H1 (cell line): ENCODE measurements around the gene DUSP7. TPM values are rescaled to one million over a fixed set of nuclear protein-coding genes. Genes with fewer than 3 reads are reported as not detected.

Experiments used
- CTCF ChIA-PET: fragments of 300-600 bp; sonication (Branson Sonifier 250); formaldehyde crosslinking; loops from one replicate; lab custom pipeline; 2021; ENCODE audit not compliant: partially characterized antibody; lab: Charles Lee
- POLR2A ChIA-PET: fragments of 300-600 bp; sonication (Branson Sonifier 250); formaldehyde crosslinking; loops from one replicate; lab custom pipeline; 2021; ENCODE audit warnings: inconsistent platforms; ENCODE audit not compliant: partially characterized antibody; lab: Charles Lee
- DNase-seq, 2 experiments: peaks; one replicate each; pipeline versions ENCODE4 v3.0.0 to v3.0.0-alpha.2; 2010 to 2022; ENCODE audit warnings: low spot score in 2 of 2, low read depth in 1 of 2, mixed read lengths in 1 of 2
- FAIRE-seq: peaks from 2 replicates; lab custom pipeline; 2011; peaks lifted over from hg19 to GRCh38; lab: Jason Lieb, UNC
- H2AFZ ChIP-seq: 2 replicates; pipeline ENCODE4 v1.8.1; 2012; ENCODE audit warnings: low read length, inconsistent platforms
- H2AK5ac ChIP-seq: 2 replicates; pipeline ENCODE4 v1.6.1; 2013; ENCODE audit warnings: low read depth, low read length
- H2BK120ac ChIP-seq: replicated peaks from 2 replicates; pipeline ENCODE3; 2013; ENCODE audit warnings: low read depth, low read length, inconsistent platforms
- H2BK12ac ChIP-seq: 2 replicates; pipeline ENCODE4 v1.6.1; 2013; ENCODE audit warnings: low read depth, low read length
- H2BK15ac ChIP-seq: 2 replicates; pipeline ENCODE4 v1.6.1; 2013; ENCODE audit warnings: low read length
- H2BK20ac ChIP-seq: 2 replicates; pipeline ENCODE4 v1.6.1; 2013; ENCODE audit warnings: low read length
- H2BK5ac ChIP-seq: 2 replicates; pipeline ENCODE4 v1.6.1; 2013; ENCODE audit warnings: low read depth, low read length
- H3K14ac ChIP-seq: 2 replicates; pipeline ENCODE4 v1.6.1; 2013; ENCODE audit warnings: inconsistent platforms; ENCODE audit not compliant: insufficient read length
- H3K18ac ChIP-seq: 2 replicates; pipeline ENCODE4 v1.6.1; 2013; ENCODE audit warnings: low read length; ENCODE audit errors: extremely low read depth
- H3K23ac ChIP-seq: 2 replicates; pipeline ENCODE4 v1.6.1; 2013; ENCODE audit warnings: inconsistent platforms; ENCODE audit not compliant: insufficient read length
- H3K23me2 ChIP-seq: 2 replicates; pipeline ENCODE4 v1.6.1; 2013; ENCODE audit warnings: low read depth, low read length
- H3K27ac ChIP-seq: 2 replicates; pipeline ENCODE4 v1.6.1; 2011; ENCODE audit warnings: low read depth, low read length, inconsistent platforms
- H3K27me3 ChIP-seq, 4 experiments: replicated peaks in 1 of 4; 1 replicate in 1 of 4; 2 replicates in 3 of 4; pipeline versions ENCODE4 v1.6.1 to v1.8.1; 2011 to 2013; ENCODE audit warnings: low read length in 3 of 4, mild to moderate bottlenecking in 3 of 4, inconsistent platforms in 2 of 4, mixed read lengths in 2 of 4, moderate library complexity in 1 of 4; ENCODE audit not compliant: control insufficient read depth in 3 of 4, insufficient read depth in 3 of 4; ENCODE audit errors: extremely low read depth in 1 of 4
- H3K36me3 ChIP-seq, 4 experiments: 2 replicates each; pipeline versions ENCODE4 v1.6.1 to v1.8.1; 2011 to 2013; ENCODE audit warnings: mild to moderate bottlenecking in 4 of 4, low read length in 3 of 4, moderate library complexity in 2 of 4, control low read depth in 1 of 4, inconsistent platforms in 1 of 4; ENCODE audit not compliant: insufficient read depth in 4 of 4, control insufficient read depth in 2 of 4
- H3K4ac ChIP-seq: replicated peaks from 2 replicates; pipeline ENCODE3; 2013; ENCODE audit warnings: low read length, low read depth, mixed read lengths, inconsistent platforms; ENCODE audit not compliant: insufficient read length
- H3K4me1 ChIP-seq, 4 experiments: replicated peaks in 1 of 4; 1 replicate in 1 of 4; 2 replicates in 3 of 4; pipeline versions ENCODE4 v1.6.1 to v1.8.1; 2011 to 2013; ENCODE audit warnings: low read length in 3 of 4, inconsistent platforms in 2 of 4, mixed read lengths in 1 of 4; ENCODE audit not compliant: insufficient read depth in 4 of 4, control insufficient read depth in 3 of 4
- H3K4me2 ChIP-seq, 2 experiments: 2 replicates each; pipeline versions ENCODE4 v1.6.1 to v1.8.1; 2011 to 2013; ENCODE audit warnings: low read depth in 2 of 2, low read length in 2 of 2, control low read depth in 1 of 2, inconsistent platforms in 1 of 2, mild to moderate bottlenecking in 1 of 2; ENCODE audit not compliant: insufficient read depth in 1 of 2
- H3K4me3 ChIP-seq, 4 experiments: fragments of 200-600, 300-600 bp in 1 of 4; sonication (generic), shearing (Covaris generic), sonication (Bioruptor Twin) in 1 of 4; 2 replicates each; pipeline versions ENCODE4 v1.5.1 to v1.8.1; 2011 to 2016; ENCODE audit warnings: low read length in 4 of 4, low read depth in 3 of 4, control low read depth in 2 of 4, inconsistent platforms in 2 of 4, mild to moderate bottlenecking in 2 of 4, mixed read lengths in 1 of 4, moderate library complexity in 1 of 4; ENCODE audit not compliant: insufficient read depth in 2 of 4; ENCODE audit errors: extremely low read depth in 1 of 4
- H3K56ac ChIP-seq: replicated peaks from 2 replicates; pipeline ENCODE3; 2013; ENCODE audit warnings: low read depth, mild to moderate bottlenecking, mixed read lengths, low read length, inconsistent platforms; ENCODE audit not compliant: insufficient read length
- H3K79me1 ChIP-seq: 2 replicates; pipeline ENCODE4 v1.6.1; 2013; ENCODE audit warnings: low read depth, low read length, control low read depth
- H3K79me2 ChIP-seq, 2 experiments: 2 replicates each; pipeline versions ENCODE4 v1.6.1 to v1.8.1; 2012 to 2013; ENCODE audit warnings: low read length in 2 of 2, mild to moderate bottlenecking in 2 of 2, inconsistent platforms in 1 of 2; ENCODE audit not compliant: insufficient read depth in 2 of 2, control insufficient read depth in 1 of 2
- H3K9ac ChIP-seq, 4 experiments: replicated peaks in 1 of 4; 1 replicate in 1 of 4; 2 replicates in 3 of 4; pipeline versions ENCODE4 v1.6.1 to v1.8.1; 2011 to 2013; ENCODE audit warnings: low read depth in 3 of 4, low read length in 3 of 4, control low read depth in 2 of 4, mild to moderate bottlenecking in 2 of 4, moderate library complexity in 2 of 4, inconsistent platforms in 1 of 4; ENCODE audit errors: extremely low read depth in 1 of 4
- H3K9me3 ChIP-seq, 2 experiments: 2 replicates each; pipeline versions ENCODE4 v1.6.1 to v1.8.1; 2012 to 2013; ENCODE audit warnings: mild to moderate bottlenecking in 2 of 2, moderate library complexity in 2 of 2, control low read depth in 1 of 2, inconsistent platforms in 1 of 2, low read depth in 1 of 2, low read length in 1 of 2, mixed read lengths in 1 of 2; ENCODE audit not compliant: insufficient read depth in 2 of 2
- H4K20me1 ChIP-seq, 2 experiments: replicated peaks in 1 of 2; 2 replicates each; pipeline versions ENCODE3 to v1.8.1; 2011 to 2013; ENCODE audit warnings: inconsistent platforms in 2 of 2, low read length in 2 of 2, mild to moderate bottlenecking in 1 of 2; ENCODE audit not compliant: insufficient read depth in 2 of 2, control insufficient read depth in 1 of 2
- H4K5ac ChIP-seq: 2 replicates; pipeline ENCODE4 v1.6.1; 2013; ENCODE audit warnings: low read length, low read depth, mixed read lengths, inconsistent platforms; ENCODE audit not compliant: insufficient read length
- H4K8ac ChIP-seq: 2 replicates; pipeline ENCODE4 v1.8.0; 2013; ENCODE audit warnings: mild to moderate bottlenecking, moderate library complexity, low read length, inconsistent platforms; ENCODE audit not compliant: insufficient read depth; ENCODE audit errors: extremely low read depth
- H4K91ac ChIP-seq: replicated peaks from 2 replicates; pipeline ENCODE3; 2013; ENCODE audit warnings: low read length, mixed read lengths, inconsistent platforms; ENCODE audit not compliant: insufficient read length
- CBX8 ChIP-seq: fragments of 300-800, 300-1000 bp; sonication (generic); IDR thresholded peaks from 2 replicates; pipeline ENCODE4 v1.7.1; 2016; ENCODE audit warnings: low read depth, low read length, borderline replicate concordance
- CEBPB ChIP-seq: IDR thresholded peaks from 2 replicates; pipeline ENCODE4 v1.6.1; 2012; ENCODE audit warnings: low read depth, low read length
- WGBS, 2 experiments: shearing (Covaris generic) in 1 of 2; methylation state at CpG; one replicate each; pipeline versions ENCODE4 v1.1.6 to v1.1.7; 2013 to 2015; ENCODE audit warnings: low lambda C conversion rate in 2 of 2, mixed read lengths in 2 of 2, inconsistent platforms in 1 of 2, low coverage in 1 of 2, missing lambda C conversion rate in 1 of 2; ENCODE audit not compliant: insufficient replicate concordance in 2 of 2, insufficient coverage in 1 of 2, insufficient read length in 1 of 2; ENCODE audit errors: extremely low coverage in 1 of 2, missing lambda C conversion rate in 1 of 2; 5-methylcytosine and 5-hydroxymethylcytosine counted together
- polyA plus RNA-seq, 7 experiments: library from polyadenylated mRNA; depleted of rRNA in 3 of 7; stranded (reverse) in 5 of 7; unstranded in 2 of 7; fragments of >200 nt in 5 of 7; fragments of 200-250 nt in 2 of 7; gene quantifications; 1 replicate in 5 of 7; 2 replicates in 1 of 7; 4 replicates in 1 of 7; pipeline versions ENCODE4 v1.2.1 to v1.2.3, GENCODE V29; 2011 to 2013; ENCODE audit warnings: missing spikeins in 2 of 7, mixed read lengths in 2 of 7
- total RNA-seq: library from RNA; stranded (reverse); fragmentation: NEBNext Ultra II Directional; extraction: Animal tissue kit (Norgen Biotek cat#: 25700); gene quantifications from 2 replicates; pipeline ENCODE4 v1.2.1, GENCODE V29; 2021
- TF ChIP-seq, protein P1 (sequence below): IDR thresholded peaks from 2 replicates; pipeline ENCODE4 v1.6.1; 2011; ENCODE audit warnings: low read depth, mild to moderate bottlenecking, low read length; ENCODE audit not compliant: insufficient read depth

DUSP7 gene
- total and polyA plus RNA-seq, 2 of the 8 experiments (the other 6 are each of a cell fraction or from before 2014, with no cell fraction given): 19.4 to 24.9 TPM

DNA sequence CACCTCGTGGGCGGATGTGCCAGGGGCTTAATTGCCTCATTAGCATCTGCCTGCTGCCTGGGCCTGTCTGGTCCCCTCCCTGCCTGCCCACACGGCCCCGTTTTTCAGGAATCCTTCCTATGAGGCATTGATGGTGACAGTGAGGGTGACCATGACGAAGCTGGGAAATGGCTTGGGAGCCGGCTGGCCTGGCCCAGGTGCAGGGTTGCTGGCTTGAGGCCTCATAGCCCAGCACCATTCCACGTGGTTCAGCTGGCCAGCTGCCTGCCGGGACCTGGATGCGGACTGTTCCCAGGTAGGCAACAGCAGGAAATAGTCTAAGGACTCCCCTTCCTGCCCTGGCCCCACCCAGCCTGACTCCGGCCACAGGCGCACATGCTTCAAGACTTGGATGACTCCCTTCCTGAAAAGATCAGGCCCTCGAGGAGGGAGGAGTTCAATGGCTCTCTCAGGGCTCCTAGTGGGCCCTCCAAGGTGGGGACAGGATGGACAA, 8.9 kb upstream of the DUSP7 start:
- Histone ChIP-seq H3K79me2 (no peaks in the 10 kb centered on the region), H3K23ac (no peak overlapping the region), H3K56ac (no peak overlapping the region), H3K4ac (no peak overlapping the region), H3K79me1 (no peaks in the 10 kb centered on the region), H3K4me3 (no peak overlapping the region), H3K14ac (no peak overlapping the region), H2AK5ac (no peak overlapping the region), H4K91ac (no peak overlapping the region), H4K20me1 (peaks cover 0 to 2% of the 10 kb centered on the region in 2 experiments), H2AFZ (no peak overlapping the region), H2BK12ac (no peak overlapping the region), H3K27me3 (peaks cover 0 to under 1% (median 0%) of the 10 kb centered on the region in 4 experiments; a peak in 2 of 7 replicates), H2BK120ac (no peak overlapping the region), H4K5ac (no peak overlapping the region), H3K4me2 (no peak overlapping the region), H4K8ac (no peak overlapping the region), H2BK15ac (no peak overlapping the region), H3K4me1 (no peaks in the 10 kb centered on the region; a peak in 1 of 7 replicates), H3K36me3 (no peaks in the 10 kb centered on the region), H3K18ac (no peak overlapping the region), H2BK20ac (no peak overlapping the region), H3K9me3 (no peaks in the 10 kb centered on the region), H2BK5ac (no peak overlapping the region), H3K27ac (no peak overlapping the region), H3K23me2 (no peaks in the 10 kb centered on the region), H3K9ac (no peak overlapping the region)
- DNase-seq: no peak
- CTCF ChIA-PET: interaction anchor here (0.6 to 33.0 kb wide), 8 partner anchors 9 to 145 kb away, joined by 3 to 984 read pairs (median 9); partner anchors contain the start of gene DUSP7
- 89% methylated on average over 12 of the region's 12 CpGs; no CpG with 5 or more reads in 1 of the 2 experiments for WGBS, 2 experiments
- POLR2A ChIA-PET: no interaction called here
- no peak for FAIRE-seq
- TF ChIP-seq, protein P1, sequence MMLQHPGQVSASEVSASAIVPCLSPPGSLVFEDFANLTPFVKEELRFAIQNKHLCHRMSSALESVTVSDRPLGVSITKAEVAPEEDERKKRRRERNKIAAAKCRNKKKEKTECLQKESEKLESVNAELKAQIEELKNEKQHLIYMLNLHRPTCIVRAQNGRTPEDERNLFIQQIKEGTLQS: no peak
- TF ChIP-seq CBX8 (no peak), CEBPB (no peak)
